Keratinocyte (primary cell): ENCODE data around the gene PDS5A. TPM values are rescaled to one million over a fixed set of nuclear protein-coding genes. Genes with fewer than 3 reads are reported as not detected.

ENCODE experiments used
- DNase-seq: peaks from one replicate; pipeline ENCODE4 v3.0.0-alpha.2; 2011; ENCODE audit warnings: low read depth, missing footprints, low spot score
- FAIRE-seq: peaks from 2 replicates; lab custom pipeline; 2011; peaks lifted over from hg19 to GRCh38; lab: Jason Lieb, UNC
- H2AFZ ChIP-seq: 2 replicates; pipeline ENCODE4 v1.6.0; 2012; ENCODE audit warnings: low read length, control low read depth, inconsistent platforms; ENCODE audit not compliant: control insufficient read depth
- H3K27ac ChIP-seq: 2 replicates; pipeline ENCODE4 v1.5.1; 2011; ENCODE audit warnings: low read length; ENCODE audit not compliant: control insufficient read depth, insufficient read depth
- H3K27me3 ChIP-seq: 3 replicates; pipeline ENCODE4 v1.6.0; 2011; ENCODE audit warnings: low read length; ENCODE audit not compliant: control insufficient read depth, insufficient read depth; ENCODE audit errors: extremely low read depth
- H3K36me3 ChIP-seq, 2 experiments: 2 replicates in 1 of 2; 3 replicates in 1 of 2; pipeline ENCODE4 v1.5.1; 2011; ENCODE audit warnings: low read length in 2 of 2, mild to moderate bottlenecking in 1 of 2; ENCODE audit not compliant: control insufficient read depth in 2 of 2, insufficient read depth in 2 of 2; ENCODE audit errors: extremely low read depth in 1 of 2
- H3K4me1 ChIP-seq: 3 replicates; pipeline ENCODE4 v1.5.1; 2011; ENCODE audit warnings: low read length; ENCODE audit not compliant: control insufficient read depth, insufficient read depth; ENCODE audit errors: extremely low read depth
- H3K4me2 ChIP-seq: 3 replicates; pipeline ENCODE4 v1.6.0; 2011; ENCODE audit warnings: low read depth, low read length; ENCODE audit not compliant: control insufficient read depth, insufficient read depth; ENCODE audit errors: extremely low read depth
- H3K4me3 ChIP-seq, 3 experiments: fragments of 200-600 bp in 1 of 3; sonication (generic) in 1 of 3; 2 replicates in 2 of 3; 3 replicates in 1 of 3; pipeline ENCODE4 v1.5.1; 2011 to 2016; ENCODE audit warnings: low read length in 3 of 3, mild to moderate bottlenecking in 3 of 3, control low read depth in 2 of 3, inconsistent platforms in 1 of 3, low read depth in 1 of 3, mixed read lengths in 1 of 3, mixed run types in 1 of 3, moderate library complexity in 1 of 3; ENCODE audit not compliant: control insufficient read depth in 2 of 3, insufficient read depth in 2 of 3; ENCODE audit errors: extremely low read depth in 1 of 3
- H3K79me2 ChIP-seq: 2 replicates; pipeline ENCODE4 v1.6.0; 2012; ENCODE audit warnings: low read length; ENCODE audit not compliant: control insufficient read depth, insufficient read depth
- H3K9ac ChIP-seq: 3 replicates; pipeline ENCODE4 v1.6.0; 2011; ENCODE audit warnings: low read length; ENCODE audit not compliant: control insufficient read depth, insufficient read depth; ENCODE audit errors: extremely low read depth
- H3K9me1 ChIP-seq: 3 replicates; pipeline ENCODE4 v1.6.0; 2011; ENCODE audit warnings: low read length; ENCODE audit not compliant: control insufficient read depth, insufficient read depth; ENCODE audit errors: extremely low read depth
- H3K9me3 ChIP-seq: 2 replicates; pipeline ENCODE4 v1.5.1; 2012; ENCODE audit warnings: low read depth, low read length; ENCODE audit not compliant: control insufficient read depth
- H4K20me1 ChIP-seq: 3 replicates; pipeline ENCODE4 v1.6.0; 2011; ENCODE audit warnings: low read length; ENCODE audit not compliant: control insufficient read depth, insufficient read depth; ENCODE audit errors: extremely low read depth
- CTCF ChIP-seq, 3 experiments: IDR thresholded peaks in 1 of 3; conservative IDR thresholded peaks in 1 of 3; optimal IDR thresholded peaks in 1 of 3; 2 replicates in 2 of 3; 3 replicates in 1 of 3; pipeline versions ENCODE3 to v1.5.1; 2011; ENCODE audit warnings: low read length in 3 of 3, mild to moderate bottlenecking in 3 of 3, moderate library complexity in 2 of 3, control low read depth in 1 of 3, inconsistent platforms in 1 of 3; ENCODE audit not compliant: insufficient read depth in 2 of 3; ENCODE audit errors: extremely low read depth in 1 of 3
- EZH2 ChIP-seq: IDR thresholded peaks from one replicate; pipeline ENCODE4 v1.6.1; 2012; ENCODE audit warnings: inconsistent platforms, mild to moderate bottlenecking, low read length, moderate library complexity
- dilution Hi-C: fragments of 300-500 bp; cut with MboI; formaldehyde crosslinking; loops from one replicate; pipeline ENCODE4 v1.7.0; 2020; ENCODE audit warnings: low sequenced_read_pairs; ENCODE audit not compliant: extremely low pct_ligation_motif_present
- polyA plus RNA-seq, 5 experiments: library from polyadenylated mRNA; depleted of rRNA in 3 of 5; stranded (reverse) in 3 of 5; stranded (forward) in 1 of 5; unstranded in 1 of 5; fragments of >200 nt; gene quantifications; 1 replicate in 1 of 5; 2 replicates in 3 of 5; 3 replicates in 1 of 5; pipeline versions ENCODE4 v1.2.1 to v1.2.3, GENCODE V29; 2011 to 2012; ENCODE audit warnings: missing spikeins in 2 of 5, low read depth in 1 of 5, low replicate concordance in 1 of 5

PDS5A gene
- polyA plus RNA-seq, 1 donor (not counting 4 experiments of a cell fraction or from before 2014, with no cell fraction given), result 56.0 TPM

DNA sequence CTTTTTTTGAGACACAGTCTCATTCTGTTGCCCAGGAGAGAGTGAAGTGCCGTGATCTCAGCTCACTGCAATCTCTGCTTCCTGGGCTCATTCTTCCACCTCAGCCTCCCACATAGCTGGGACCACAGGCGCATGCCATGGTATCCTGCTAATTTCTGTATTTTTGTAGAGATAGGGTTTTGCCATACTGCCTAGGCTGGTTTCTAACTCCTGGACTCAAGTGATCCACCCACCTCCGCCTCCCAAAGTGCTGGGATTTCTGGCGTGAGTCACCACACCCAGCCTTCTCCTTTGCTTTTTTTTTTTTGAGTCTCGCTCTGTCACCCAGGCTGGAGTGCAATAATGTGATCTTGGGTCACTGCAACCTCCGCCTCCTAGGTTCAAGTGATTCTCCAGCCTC lies 94.1 kb downstream of the PDS5A start:
- H3K9me1 ChIP-seq, result no peaks in the 10 kb centered on the region
- no peak overlapping the region for H3K27ac ChIP-seq
- H3K4me2 ChIP-seq, result no peak overlapping the region
- FAIRE-seq (no peak), DNase-seq (no peak)
- H3K4me1 ChIP-seq, result no peaks in the 10 kb centered on the region
- dilution Hi-C loops, result no loop called here
- H3K27me3 ChIP-seq, result no peaks in the 10 kb centered on the region
- no peak overlapping the region for H3K4me3 ChIP-seq
- H2AFZ ChIP-seq, result no peak overlapping the region
- no peaks in the 10 kb centered on the region for H4K20me1 ChIP-seq
- no peaks in the 10 kb centered on the region for H3K9me3 ChIP-seq
- H3K9ac ChIP-seq, result no peak overlapping the region
- no peaks in the 10 kb centered on the region for H3K79me2 ChIP-seq
- TF ChIP-seq EZH2, result no peak
- TF ChIP-seq CTCF (optimal IDR thresholded peaks at IDR 0.05 in 1 of 3, IDR thresholded peaks at IDR 0.05 in 1 of 3, conservative IDR thresholded peaks at IDR 0.05 in 1 of 3; ENCODE audit: extremely low read depth in 1 of 3, insufficient read depth in 2 of 3, low read length in 3 of 3), result no peak
- H3K36me3 ChIP-seq, result peaks cover 8 to 19% of the 10 kb centered on the region in 2 experiments

DNA sequence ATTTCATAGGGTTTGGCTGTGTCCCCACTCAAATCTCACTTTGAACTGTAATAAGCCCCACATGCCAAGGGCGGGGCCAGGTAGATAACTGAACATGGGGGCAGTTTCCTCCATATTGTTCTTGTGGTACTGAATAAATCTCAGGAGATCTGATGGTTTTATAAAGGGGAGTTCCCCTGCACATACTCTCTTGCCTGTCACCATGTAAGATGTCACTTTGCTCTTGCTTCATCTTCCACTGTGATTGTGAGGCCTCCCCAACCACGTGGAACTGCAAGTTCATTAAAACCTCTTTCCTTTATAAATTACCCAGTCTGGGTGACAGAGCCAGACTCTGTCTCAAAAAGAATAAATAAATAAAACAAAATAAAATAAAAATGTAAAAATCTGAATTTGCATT lies 95.9 kb downstream of the PDS5A start:
- no peak for TF ChIP-seq CTCF (optimal IDR thresholded peaks at IDR 0.05 in 1 of 3, IDR thresholded peaks at IDR 0.05 in 1 of 3, conservative IDR thresholded peaks at IDR 0.05 in 1 of 3; ENCODE audit: extremely low read depth in 1 of 3, insufficient read depth in 2 of 3, low read length in 3 of 3)
- no peak for TF ChIP-seq EZH2
- Histone ChIP-seq H3K4me3 (no peak overlapping the region), H3K4me1 (no peaks in the 10 kb centered on the region), H3K9ac (no peak overlapping the region), H4K20me1 (no peaks in the 10 kb centered on the region), H3K4me2 (no peak overlapping the region), H3K9me3 (no peaks in the 10 kb centered on the region), H3K9me1 (no peaks in the 10 kb centered on the region), H3K27me3 (no peaks in the 10 kb centered on the region), H2AFZ (no peak overlapping the region), H3K27ac (no peak overlapping the region), H3K79me2 (no peaks in the 10 kb centered on the region), H3K36me3 (peaks cover 3 to 20% of the 10 kb centered on the region in 2 experiments)
- DNase-seq (no peak), FAIRE-seq (no peak)
- dilution Hi-C loops, result no loop called here
